Pancreas (tissue), 10 donors: ENCODE measurements around the gene FAAH. TPM values are rescaled to one million over a fixed set of nuclear protein-coding genes. Genes with fewer than 3 reads are reported as not detected.

Source experiments
- ATAC-seq, 4 donors: fragments of 200-7000 bp; cut with Tn5 transposase; one replicate each; pipeline versions ENCODE4 v1.8.0 to v1.9.1; 2020; ENCODE audit warnings: mild to moderate bottlenecking in 4 of 4, moderate library complexity in 4 of 4
- DNase-seq, 6 donors: peaks; one replicate each; pipeline ENCODE4 v3.0.0-alpha.2; 2020
- FAIRE-seq: peaks from 2 replicates; lab custom pipeline; 2012; peaks lifted over from hg19 to GRCh38; lab: Jason Lieb, UNC
- H3K27ac ChIP-seq, 4 donors: fragments of 200-600 bp; sonication (generic); 1 replicate in 3 of 4; 2 replicates in 1 of 4; pipeline versions ENCODE4 v1.5.0 to v1.8.0; 2020
- H3K27me3 ChIP-seq, 4 donors: fragments of 200-600 bp; one replicate each; pipeline ENCODE4 v1.8.0; 2021
- H3K36me3 ChIP-seq, 3 donors: fragments of 200-600 bp; sonication (generic) in 1 of 3; one replicate each; pipeline versions ENCODE4 v1.5.0 to v1.8.0; 2020 to 2021
- H3K4me1 ChIP-seq, 3 donors: fragments of 200-600 bp; one replicate each; pipeline ENCODE4 v1.8.0; 2021
- H3K4me3 ChIP-seq, 4 donors: fragments of 200-600 bp; sonication (generic) in 2 of 4; one replicate each; pipeline versions ENCODE4 v1.5.0 to v1.8.0; 2020 to 2021
- H3K9me3 ChIP-seq, 4 donors: fragments of 200-600 bp; one replicate each; pipeline ENCODE4 v1.8.0; 2021
- CTCF ChIP-seq, 4 donors: fragments of 200-600 bp; sonication (generic) in 3 of 4; IDR thresholded peaks; one replicate each; pipeline versions ENCODE4 v1.5.0 to v1.8.0; 2021; ENCODE audit warnings: antibody characterized with exemption in 4 of 4
- WGBS, 2 donors: extraction: QIAGEN DNeasy Blood & Tissue Kit; methylation state at CpG; one replicate each; pipeline ENCODE4 v1.1.7; 2013; 5-methylcytosine and 5-hydroxymethylcytosine counted together
- intact Hi-C, 3 donors: fragments of 100-400 bp; cut with DNase I; formaldehyde crosslinking; loops; one replicate each; pipeline versions ENCODE4 v1.11.1 to v1.14.2; 2022
- polyA plus RNA-seq, 2 donors: library from polyadenylated mRNA; stranded (reverse); fragments of 200-250 nt; gene quantifications; one replicate each; pipeline ENCODE4 v1.2.3, GENCODE V29; 2013
- total RNA-seq, 6 donors: library from RNA; stranded (reverse); fragmentation: NEBNext Ultra II Directional in 4 of 6; extraction: Animal tissue kit (Norgen Biotek cat#: 25700) in 4 of 6; gene quantifications; one replicate each; pipeline versions ENCODE4 v1.2.1 to v1.2.4, GENCODE V29; 2021 to 2023
- donor health status: healthy with polysubstance abuse.
- donor health status: DM: no; HTN: no; CAD: no; lungs with moderate emphysema.
- donor health status: DM: no; HTN: no; CAD: no.
- donor health status: control.
- donor health status: control.
- donor health status: Bipolar disorder and iron deficiency.
- donor health status: DM: yes; HTN: yes; CAD: no.
- donor health status: DM: no; HTN: no; CAD: no.
- donor health status: DM: no; HTN: no; CAD: no.
- donor health status: DM: yes; HTN: yes; CAD: no.

The FAAH gene
- total and polyA plus RNA-seq, 8 donors: 19.5 to 122 (median 27.1) TPM

- H3K36me3 ChIP-seq: no peaks in the 10 kb centered on the region
- no peaks in the 10 kb centered on the region for H3K4me1 ChIP-seq
- TF ChIP-seq CTCF (IDR thresholded peaks at IDR 0.05): no peak
- no peak overlapping the region for H3K4me3 ChIP-seq
- H3K27ac ChIP-seq: no peak overlapping the region
- FAIRE-seq (no peak), ATAC-seq (no peak), DNase-seq (no peak)
- WGBS, 2 donors: 69 to 72% methylated on average over 7 of the region's 7 CpGs
- no peaks in the 10 kb centered on the region for H3K9me3 ChIP-seq
- no peaks in the 10 kb centered on the region for H3K27me3 ChIP-seq
- intact Hi-C loops: no loop called here
Measured at GRCh38 chr1:46458846-46459245, 64.7 kb downstream of the FAAH start.

- H3K27me3 ChIP-seq: no peaks in the 10 kb centered on the region
- no peak for TF ChIP-seq CTCF (IDR thresholded peaks at IDR 0.05)
- 73 to 89% methylated on average over 8 of the region's 8 CpGs for WGBS, 2 donors
- no peak overlapping the region for H3K27ac ChIP-seq
- FAIRE-seq: no peak
- ATAC-seq: no peak
- intact Hi-C loops: no loop called here
- no peak overlapping the region for H3K4me3 ChIP-seq
- H3K4me1 ChIP-seq: no peaks in the 10 kb centered on the region
- no peaks in the 10 kb centered on the region for H3K36me3 ChIP-seq
- no peak for DNase-seq
- no peaks in the 10 kb centered on the region for H3K9me3 ChIP-seq
Measured at GRCh38 chr1:46459315-46459714, 65.2 kb downstream of the FAAH start.

- WGBS, 2 donors: 69 to 76% methylated on average over 11 of the region's 11 CpGs
- H3K4me3 ChIP-seq: no peak overlapping the region
- FAIRE-seq: no peak
- TF ChIP-seq CTCF (IDR thresholded peaks at IDR 0.05): no peak
- intact Hi-C loops: no loop called here
- H3K36me3 ChIP-seq: no peaks in the 10 kb centered on the region
- no peaks in the 10 kb centered on the region for H3K9me3 ChIP-seq
- no peaks in the 10 kb centered on the region for H3K4me1 ChIP-seq
- H3K27me3 ChIP-seq: no peaks in the 10 kb centered on the region
- no peak for DNase-seq
- H3K27ac ChIP-seq: no peak overlapping the region
- no peak for ATAC-seq
Measured at GRCh38 chr1:46461017-46461808, 67.1 kb downstream of the FAAH start.

- Histone ChIP-seq H3K4me1 (peaks cover 0 to 1% (median 0%) of the 10 kb centered on the region in 3 donors), H3K36me3 (no peaks in the 10 kb centered on the region), H3K27ac (no peak overlapping the region), H3K4me3 (no peak overlapping the region), H3K9me3 (no peaks in the 10 kb centered on the region), H3K27me3 (no peaks in the 10 kb centered on the region)
- intact Hi-C loops: no loop called here
- FAIRE-seq (no peak), ATAC-seq (no peak), DNase-seq (peak in 1 of 6 donors; percentile 13)
- TF ChIP-seq CTCF (IDR thresholded peaks at IDR 0.05): no peak
- WGBS, 2 donors: 59 to 66% methylated on average over 5 of the region's 5 CpGs
Measured at GRCh38 chr1:46461809-46462448, 67.8 kb downstream of the FAAH start.

Other genes with a start within 250 kb of the FAAH start
- 1 to 10 TPM; 2.1 to 10.0 (median 6.4) TPM for gene TSPAN1, start 219.2 kb upstream of the FAAH start, total RNA-seq
- 10 to 100 TPM in 1 of 2 donors, 1 to 10 TPM in 1; 4.1 to 12.4 TPM for gene TSPAN1, start 219.2 kb upstream of the FAAH start, polyA plus RNA-seq
- gene P3R3URF, start 217.8 kb upstream of the FAAH start, total RNA-seq: not detected
- gene P3R3URF, start 217.8 kb upstream of the FAAH start, polyA plus RNA-seq: not detected
- 10 to 100 TPM; 23.5 to 40.6 (median 32.9) TPM for gene POMGNT1, start 195.9 kb upstream of the FAAH start, total RNA-seq
- 10 to 100 TPM; 40.9 to 59.2 TPM for gene POMGNT1, start 195.9 kb upstream of the FAAH start, polyA plus RNA-seq
- under 1 TPM; 0.09 to 0.56 (median 0.20) TPM for gene LURAP1, start 191.0 kb upstream of the FAAH start, total RNA-seq
- under 1 TPM; 0.40 to 0.68 TPM for gene LURAP1, start 191.0 kb upstream of the FAAH start, polyA plus RNA-seq
- under 1 TPM in 5 of 6 donors, not detected in 1; 0.39 to 0.66 (median 0.43) TPM for gene RAD54L, start 146.6 kb upstream of the FAAH start, total RNA-seq
- under 1 TPM; 0.23 to 0.61 TPM for gene RAD54L, start 146.6 kb upstream of the FAAH start, polyA plus RNA-seq
- gene LRRC41, start 90.7 kb upstream of the FAAH start, total RNA-seq: 10 to 100 TPM; 20.9 to 31.3 (median 26.2) TPM
- 10 to 100 TPM; 19.8 to 30.3 TPM for gene LRRC41, start 90.7 kb upstream of the FAAH start, polyA plus RNA-seq
- gene UQCRH, start 90.6 kb upstream of the FAAH start, total RNA-seq: 10 to 100 TPM; 51.8 to 83.1 (median 69.2) TPM
- 100 to 1,000 TPM; 141 to 183 TPM for gene UQCRH, start 90.6 kb upstream of the FAAH start, polyA plus RNA-seq
- gene NSUN4, start 53.5 kb upstream of the FAAH start, total RNA-seq: 10 to 100 TPM in 5 of 6 donors, 1 to 10 TPM in 1; 9.0 to 16.4 (median 11.5) TPM
- 1 to 10 TPM; 8.1 to 9.4 TPM for gene NSUN4, start 53.5 kb upstream of the FAAH start, polyA plus RNA-seq
- not detected for gene DMBX1, start 95.5 kb downstream of the FAAH start, total RNA-seq
- gene DMBX1, start 95.5 kb downstream of the FAAH start, polyA plus RNA-seq: not detected
- not detected for gene KNCN, start 157.3 kb downstream of the FAAH start, total RNA-seq
- gene KNCN, start 157.3 kb downstream of the FAAH start, polyA plus RNA-seq: not detected
- gene MKNK1, start 210.0 kb downstream of the FAAH start, total RNA-seq: 100 to 1,000 TPM in 3 of 6 donors, 10 to 100 TPM in 3; 44.9 to 122 (median 92.1) TPM
- gene MKNK1, start 210.0 kb downstream of the FAAH start, polyA plus RNA-seq: 100 to 1,000 TPM; 145 to 172 TPM
- gene MOB3C, start 222.5 kb downstream of the FAAH start, total RNA-seq: 10 to 100 TPM; 11.2 to 21.3 (median 14.4) TPM
- 10 to 100 TPM; 14.0 to 16.7 TPM for gene MOB3C, start 222.5 kb downstream of the FAAH start, polyA plus RNA-seq